ENCODE results near the gene RNF215. TPM values are rescaled to one million over a fixed set of nuclear protein-coding genes. Genes with fewer than 3 reads are reported as not detected.

The RNF215 gene
- total RNA-seq, 1 donor from 2014 or later: 39.4 TPM

DNA sequence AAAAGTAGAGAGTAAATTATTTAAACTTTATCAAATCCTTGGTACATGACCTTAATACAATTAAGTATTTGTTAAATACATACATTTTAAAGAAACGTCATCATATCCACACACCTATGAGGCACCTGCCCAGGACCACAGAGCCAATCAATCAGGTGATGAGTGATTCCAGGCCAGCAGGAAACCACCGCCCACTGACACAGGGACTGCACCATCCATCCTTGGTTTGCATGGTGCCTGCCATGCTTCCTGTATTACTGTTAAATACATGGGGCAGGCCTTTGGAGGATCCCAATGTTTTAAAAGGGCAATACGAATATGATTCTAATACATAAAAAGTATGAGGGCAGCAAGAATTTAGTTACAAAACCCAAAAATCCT is 53.5 kb downstream of the RNF215 start:
- Mint-ChIP-seq H3K9me3 (no peaks in the 10 kb centered on the region), H3K36me3 (peaks cover 44% of the 10 kb centered on the region), H3K27me3 (ENCODE audit: low read depth) (no peaks in the 10 kb centered on the region), H3K4me3 (no peak overlapping the region), H3K27ac (no peak overlapping the region), H3K4me1 (peaks cover 6% of the 10 kb centered on the region)
- TF ChIP-seq, protein P1, sequence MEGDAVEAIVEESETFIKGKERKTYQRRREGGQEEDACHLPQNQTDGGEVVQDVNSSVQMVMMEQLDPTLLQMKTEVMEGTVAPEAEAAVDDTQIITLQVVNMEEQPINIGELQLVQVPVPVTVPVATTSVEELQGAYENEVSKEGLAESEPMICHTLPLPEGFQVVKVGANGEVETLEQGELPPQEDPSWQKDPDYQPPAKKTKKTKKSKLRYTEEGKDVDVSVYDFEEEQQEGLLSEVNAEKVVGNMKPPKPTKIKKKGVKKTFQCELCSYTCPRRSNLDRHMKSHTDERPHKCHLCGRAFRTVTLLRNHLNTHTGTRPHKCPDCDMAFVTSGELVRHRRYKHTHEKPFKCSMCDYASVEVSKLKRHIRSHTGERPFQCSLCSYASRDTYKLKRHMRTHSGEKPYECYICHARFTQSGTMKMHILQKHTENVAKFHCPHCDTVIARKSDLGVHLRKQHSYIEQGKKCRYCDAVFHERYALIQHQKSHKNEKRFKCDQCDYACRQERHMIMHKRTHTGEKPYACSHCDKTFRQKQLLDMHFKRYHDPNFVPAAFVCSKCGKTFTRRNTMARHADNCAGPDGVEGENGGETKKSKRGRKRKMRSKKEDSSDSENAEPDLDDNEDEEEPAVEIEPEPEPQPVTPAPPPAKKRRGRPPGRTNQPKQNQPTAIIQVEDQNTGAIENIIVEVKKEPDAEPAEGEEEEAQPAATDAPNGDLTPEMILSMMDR (IDR thresholded peaks at IDR 0.05; ENCODE audit: unreplicated experiment): no peak
- no peak for DNase-seq (ENCODE audit: low spot score in 2 of 2, unreplicated experiment in 2 of 2)

DNA sequence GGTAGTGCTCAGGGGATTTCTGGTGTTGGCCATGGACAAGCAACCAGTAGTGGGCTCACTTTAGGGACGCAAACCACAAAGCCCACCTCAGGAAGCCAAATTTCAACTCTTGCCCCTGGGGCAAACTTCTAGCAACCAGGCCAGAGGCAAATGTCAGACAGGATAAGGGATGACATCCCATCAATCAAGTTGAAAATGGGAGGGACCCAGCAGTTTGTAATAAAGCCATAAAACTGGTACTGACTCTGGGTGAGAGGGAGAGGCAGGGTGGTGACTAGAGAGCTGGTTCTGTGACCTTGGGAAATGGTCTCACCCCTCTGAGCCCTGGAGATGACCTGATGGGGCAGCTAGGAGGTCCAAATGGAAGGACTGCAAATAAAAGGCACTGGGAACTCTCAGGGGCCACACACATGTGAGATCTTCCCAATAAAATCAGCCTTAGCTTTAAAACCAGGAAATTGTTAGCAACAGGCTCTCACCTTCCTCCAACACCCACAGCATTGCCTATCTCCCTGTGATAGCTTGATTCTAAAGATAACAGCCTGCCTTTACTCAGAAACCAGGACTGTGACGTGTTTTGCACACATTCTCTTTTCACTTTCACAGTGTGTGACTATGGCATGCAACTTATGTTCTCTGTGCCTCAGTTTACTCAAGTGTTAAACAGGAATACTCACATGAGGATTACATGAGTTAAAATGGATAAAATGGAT is 54.1 kb downstream of the RNF215 start:
- H3K27me3 Mint-ChIP-seq (ENCODE audit: low read depth): no peaks in the 10 kb centered on the region
- H3K27ac Mint-ChIP-seq: no peak overlapping the region
- TF ChIP-seq, protein P1 (IDR thresholded peaks at IDR 0.05; ENCODE audit: unreplicated experiment): no peak
- no peak overlapping the region for H3K4me3 Mint-ChIP-seq
- DNase-seq (ENCODE audit: low spot score in 2 of 2, unreplicated experiment in 2 of 2): no peak
- no peaks in the 10 kb centered on the region for H3K9me3 Mint-ChIP-seq
- H3K4me1 Mint-ChIP-seq: peaks cover 10% of the 10 kb centered on the region
- H3K36me3 Mint-ChIP-seq: peaks cover 40% of the 10 kb centered on the region

DNA sequence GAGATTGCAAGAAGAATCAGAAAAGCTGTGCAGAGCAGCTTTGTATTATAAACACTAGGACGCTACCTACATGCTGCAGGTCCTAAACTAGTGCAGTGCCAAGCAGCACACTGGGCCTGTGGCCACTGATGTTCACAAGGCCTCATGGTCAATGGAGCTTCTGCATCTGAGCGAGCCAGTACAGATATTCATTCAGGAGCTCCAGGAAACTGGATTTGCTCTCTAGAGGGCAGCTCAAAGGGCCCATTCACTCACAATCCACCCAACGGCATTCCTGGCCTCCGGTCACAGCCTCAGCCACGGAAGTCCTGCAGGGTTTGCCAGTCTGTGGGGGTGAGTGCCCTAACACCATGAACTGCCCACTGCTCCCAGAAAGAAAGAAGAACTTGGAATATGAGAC is 54.7 kb downstream of the RNF215 start:
- peaks cover 34% of the 10 kb centered on the region for H3K36me3 Mint-ChIP-seq
- no peak overlapping the region for H3K4me3 Mint-ChIP-seq
- H3K9me3 Mint-ChIP-seq: no peaks in the 10 kb centered on the region
- H3K27me3 Mint-ChIP-seq (ENCODE audit: low read depth): no peaks in the 10 kb centered on the region
- DNase-seq (ENCODE audit: low spot score in 2 of 2, unreplicated experiment in 2 of 2): no peak
- H3K27ac Mint-ChIP-seq: no peak overlapping the region
- TF ChIP-seq, protein P1 (IDR thresholded peaks at IDR 0.05; ENCODE audit: unreplicated experiment): no peak
- peaks cover 14% of the 10 kb centered on the region for H3K4me1 Mint-ChIP-seq

Other genes with a start within 250 kb of the RNF215 start
- gene LIF, start 140.7 kb downstream of the RNF215 start, total RNA-seq: 15.4 to 16.9 TPM (median 15.8 TPM) in 3 replicates
- gene OSM, start 120.6 kb downstream of the RNF215 start, total RNA-seq: not detected in 3 replicates
- 10.9 to 13.5 TPM (median 13.5 TPM) in 3 replicates for gene CASTOR1, start 97.9 kb downstream of the RNF215 start, total RNA-seq
- gene TBC1D10A, start 60.5 kb downstream of the RNF215 start, total RNA-seq: 12.8 to 15.1 TPM (median 13.7 TPM) in 3 replicates
- 142 to 154 TPM (median 151 TPM) in 3 replicates for gene SF3A1, start 30.5 kb downstream of the RNF215 start, total RNA-seq
- gene CCDC157, start 30.4 kb downstream of the RNF215 start, total RNA-seq: 4.7 to 5.8 TPM (median 4.7 TPM) in 3 replicates
- 4.3 to 6.5 TPM (median 5.4 TPM) in 3 replicates for gene SEC14L2, start 9.6 kb upstream of the RNF215 start, total RNA-seq
- 5.9 to 8.2 TPM (median 7.3 TPM) in 3 replicates for gene MTFP1, start 38.4 kb upstream of the RNF215 start, total RNA-seq
- gene SEC14L3, start 84.6 kb upstream of the RNF215 start, total RNA-seq: not detected in 3 replicates
- gene SEC14L4, start 118.3 kb upstream of the RNF215 start, total RNA-seq: 0.11 to 0.36 TPM (median 0.20 TPM) in 3 replicates
- 2.0 to 2.3 TPM (median 2.1 TPM) in 3 replicates for gene SEC14L6, start 159.3 kb upstream of the RNF215 start, total RNA-seq
- gene GAL3ST1, start 187.3 kb upstream of the RNF215 start, total RNA-seq: 0.36 to 0.81 TPM (median 0.40 TPM) in 3 replicates
- gene PES1, start 204.5 kb upstream of the RNF215 start, total RNA-seq: 66.5 to 68.2 TPM (median 68.1 TPM) in 3 replicates
- 15.3 to 15.5 TPM (median 15.4 TPM) in 3 replicates for gene TCN2, start 219.8 kb upstream of the RNF215 start, total RNA-seq
- gene SLC35E4, start 248.4 kb upstream of the RNF215 start, total RNA-seq: 4.1 to 4.3 TPM (median 4.1 TPM) in 3 replicates

Measured in mesothelial cell of epicardium (in vitro differentiated cells).